Measurements from ENCODE around the gene ZNF354B. TPM values are rescaled to one million over a fixed set of nuclear protein-coding genes. Genes with fewer than 3 reads are reported as not detected.

ZNF354B gene
- total RNA-seq (2021; fragmentation: NEBNext Ultra II Directional; extraction: Animal tissue kit (Norgen Biotek cat#: 25700)): 10.8 and 12.4 TPM in 2 replicates
- 4.5 and 5.0 TPM in 2 replicates for polyA plus RNA-seq (2011; rRNA removed)
- polyA plus RNA-seq (2011; cell fraction: cytosol; rRNA removed): 7.2 TPM
- 11.9 TPM for polyA plus RNA-seq (2011; cell fraction: nucleus; rRNA removed)
- 8.4 to 10.2 TPM (median 8.8 TPM) in 4 replicates for polyA plus RNA-seq (2012, experiment 1 of 2)
- 1.1 TPM for polyA plus RNA-seq (2012, experiment 2 of 2)
- 11.5 TPM for polyA plus RNA-seq (2013, experiment 1 of 2)
- polyA plus RNA-seq (2013, experiment 2 of 2): 10.1 TPM
- polyA minus RNA-seq (2011; rRNA and poly(A)+ RNA removed): 3.7 and 5.0 TPM in 2 replicates
- polyA minus RNA-seq (2011; cell fraction: cytosol; rRNA and poly(A)+ RNA removed): 4.8 TPM
- polyA minus RNA-seq (2011; cell fraction: nucleus; rRNA and poly(A)+ RNA removed): 18.3 TPM
- long read RNA-seq, experiment 1, partial matches to known transcripts: 1 of 3 reads
- long read RNA-seq, experiment 1, other reads (novel, unspliced or antisense): 2 of 3 reads
- long read RNA-seq, experiment 2, partial matches to known transcripts: 0 of 3 reads
- long read RNA-seq, experiment 2, other reads (novel, unspliced or antisense): 2 of 3 reads

GRCh38 chr5:178859625-178860521 is at the start of gene ZNF354B:
Gene ZNF354B, plus strand, starts transcription at chr5:178859953. Its CDS starts 1,095 bp downstream, at chr5:178861048.
- no peaks in the 10 kb centered on the region; a peak in 1 of 4 replicates for H3K79me2 ChIP-seq (ENCODE audit: control insufficient read depth in 1 of 2, insufficient read depth in 2 of 2, low read length in 2 of 2)
- DNase-seq (ENCODE audit: low read depth in 1 of 2, low spot score in 2 of 2): peak; percentile 85 to 88
- H2AFZ ChIP-seq (ENCODE audit: low read length): peak within 1 kb of the TSS; percentile 60; the same call in 1 of the 2 replicates
- H2BK15ac ChIP-seq (ENCODE audit: low read length): no peak within 1 kb of the TSS
- H3K79me1 ChIP-seq (ENCODE audit: low read depth, low read length): peaks cover 3% of the 10 kb centered on the region; the same call in 1 of the 2 replicates
- peak within 1 kb of the TSS; percentile 45 to 71 (median 58) for H3K4me3 ChIP-seq (ENCODE audit: extremely low read depth in 1 of 4, insufficient read depth in 2 of 4, low read depth in 3 of 4, low read length in 4 of 4)
- H3K14ac ChIP-seq (ENCODE audit: insufficient read length): no peak within 1 kb of the TSS
- no peak within 1 kb of the TSS for H2BK12ac ChIP-seq (ENCODE audit: low read depth, low read length)
- CTCF ChIA-PET (ENCODE audit: partially characterized antibody): interaction anchor here (0.6 to 0.8 kb wide), 3 partner anchors 14 to 49 kb away, joined by 3 read pairs; no protein-coding TSS in a partner anchor
- peaks cover 0 to 3% (median 0%) of the 10 kb centered on the region in 4 experiments; a peak in 1 of 7 replicates for H3K27me3 ChIP-seq (replicated peaks in 1 of 4; ENCODE audit: control insufficient read depth in 3 of 4, extremely low read depth in 1 of 4, insufficient read depth in 3 of 4, low read length in 3 of 4)
- peaks cover 2% of the 10 kb centered on the region; the same call in 1 of the 2 replicates for H3K23me2 ChIP-seq (ENCODE audit: low read depth, low read length)
- 9% methylated on average over 37 of the region's 86 CpGs; no CpG with 5 or more reads in 1 of the 2 experiments for WGBS, 2 experiments (ENCODE audit: extremely low coverage in 1 of 2, insufficient coverage in 1 of 2, insufficient read length in 1 of 2, insufficient replicate concordance in 2 of 2, low coverage in 1 of 2, low lambda C conversion rate in 2 of 2, missing lambda C conversion rate in 1 of 2)
- no peak within 1 kb of the TSS; the same call in 1 of the 2 replicates for H3K18ac ChIP-seq (ENCODE audit: extremely low read depth, low read length)
- H3K4me1 ChIP-seq (replicated peaks in 1 of 4; ENCODE audit: control insufficient read depth in 3 of 4, insufficient read depth in 4 of 4, low read length in 3 of 4): no peaks in the 10 kb centered on the region; a peak in 1 of 7 replicates
- no peak within 1 kb of the TSS for H2BK20ac ChIP-seq (ENCODE audit: low read length)
- no peak for FAIRE-seq
- peak within 1 kb of the TSS; percentile 62 to 67 for H3K4me2 ChIP-seq (ENCODE audit: insufficient read depth in 1 of 2, low read depth in 2 of 2, low read length in 2 of 2)
- no peak within 1 kb of the TSS for H3K56ac ChIP-seq (replicated peaks; ENCODE audit: insufficient read length, low read depth, low read length)
- peaks cover 0 to 2% of the 10 kb centered on the region in 2 experiments for H4K20me1 ChIP-seq (replicated peaks in 1 of 2; ENCODE audit: control insufficient read depth in 1 of 2, insufficient read depth in 2 of 2, low read length in 2 of 2)
- H4K8ac ChIP-seq (ENCODE audit: extremely low read depth, insufficient read depth, low read length): peak within 1 kb of the TSS; percentile 79; the same call in 1 of the 2 replicates
- H3K27ac ChIP-seq (ENCODE audit: low read depth, low read length): no peak within 1 kb of the TSS
- no peak within 1 kb of the TSS for H4K5ac ChIP-seq (ENCODE audit: insufficient read length, low read depth, low read length)
- H2AK5ac ChIP-seq (ENCODE audit: low read depth, low read length): no peak within 1 kb of the TSS
- POLR2A ChIA-PET (ENCODE audit: partially characterized antibody): interaction anchor here (0.7 to 1.0 kb wide), 2 partner anchors 10 to 130 kb away, joined by 3 to 6 read pairs; partner anchors contain the start of gene ZNF354A
- peak within 1 kb of the TSS in 1 of 4 experiments; percentile 25; a peak in 1 of 7 replicates for H3K9ac ChIP-seq (replicated peaks in 1 of 4; ENCODE audit: extremely low read depth in 1 of 4, low read depth in 3 of 4, low read length in 3 of 4)
- H3K23ac ChIP-seq (ENCODE audit: insufficient read length): no peak within 1 kb of the TSS
- H3K9me3 ChIP-seq (ENCODE audit: insufficient read depth in 2 of 2, low read depth in 1 of 2, low read length in 1 of 2): peaks cover 0 to 9% of the 10 kb centered on the region in 2 experiments; a peak in 2 of 4 replicates
- no peak within 1 kb of the TSS for H2BK120ac ChIP-seq (replicated peaks; ENCODE audit: low read depth, low read length)
- no peak within 1 kb of the TSS for H4K91ac ChIP-seq (replicated peaks; ENCODE audit: insufficient read length, low read length)
- H3K36me3 ChIP-seq (ENCODE audit: control insufficient read depth in 2 of 4, insufficient read depth in 4 of 4, low read length in 3 of 4): peaks cover 0 to 3% (median 0%) of the 10 kb centered on the region in 4 experiments; a peak in 1 of 8 replicates
- peak within 1 kb of the TSS; percentile 69 for H3K4ac ChIP-seq (replicated peaks; ENCODE audit: insufficient read length, low read depth, low read length)
- no peak within 1 kb of the TSS for H2BK5ac ChIP-seq (ENCODE audit: low read depth, low read length)
- TF ChIP-seq CREB1 (IDR thresholded peaks at IDR 0.05) (peak; percentile 79), TAF1 (IDR thresholded peaks at IDR 0.05; ENCODE audit: low read depth, low read length) (peak; percentile 73), MAX (IDR thresholded peaks at IDR 0.05) (peak; percentile 94), SP1 (IDR thresholded peaks at IDR 0.05; ENCODE audit: low read depth, low read length) (peak; percentile 67; the same call in 1 of the 2 replicates), CTCF (IDR thresholded peaks at IDR 0.05; ENCODE audit: control extremely low read depth in 1 of 3, insufficient read depth in 1 of 3, low read depth in 1 of 3, low read length in 3 of 3) (peak in 1 of 3 experiments; percentile 13; a peak in 1 of 4 replicates)

All from H1 (cell line).